ENCODE measurements around the gene HSD11B1L.
A peak's percentile ranks its signal among the peaks of the same experiment; 100 is the strongest.

The HSD11B1L gene, protein sequence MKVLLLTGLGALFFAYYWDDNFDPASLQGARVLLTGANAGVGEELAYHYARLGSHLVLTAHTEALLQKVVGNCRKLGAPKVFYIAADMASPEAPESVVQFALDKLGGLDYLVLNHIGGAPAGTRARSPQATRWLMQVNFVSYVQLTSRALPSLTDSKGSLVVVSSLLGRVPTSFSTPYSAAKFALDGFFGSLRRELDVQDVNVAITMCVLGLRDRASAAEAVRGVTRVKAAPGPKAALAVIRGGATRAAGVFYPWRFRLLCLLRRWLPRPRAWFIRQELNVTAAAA

GRCh38 chr19:5680437-5681368, at the start of gene HSD11B1L, which contains the start of gene MICOS13:
Gene HSD11B1L (plus strand): TSS chr19:5681027. CDS start chr19:5684833, 3,806 bp downstream.
Gene MICOS13 (minus strand): TSS chr19:5680516. CDS start chr19:5680486, 30 bp downstream.
- DNase-seq = peak; percentile 96

DNA sequence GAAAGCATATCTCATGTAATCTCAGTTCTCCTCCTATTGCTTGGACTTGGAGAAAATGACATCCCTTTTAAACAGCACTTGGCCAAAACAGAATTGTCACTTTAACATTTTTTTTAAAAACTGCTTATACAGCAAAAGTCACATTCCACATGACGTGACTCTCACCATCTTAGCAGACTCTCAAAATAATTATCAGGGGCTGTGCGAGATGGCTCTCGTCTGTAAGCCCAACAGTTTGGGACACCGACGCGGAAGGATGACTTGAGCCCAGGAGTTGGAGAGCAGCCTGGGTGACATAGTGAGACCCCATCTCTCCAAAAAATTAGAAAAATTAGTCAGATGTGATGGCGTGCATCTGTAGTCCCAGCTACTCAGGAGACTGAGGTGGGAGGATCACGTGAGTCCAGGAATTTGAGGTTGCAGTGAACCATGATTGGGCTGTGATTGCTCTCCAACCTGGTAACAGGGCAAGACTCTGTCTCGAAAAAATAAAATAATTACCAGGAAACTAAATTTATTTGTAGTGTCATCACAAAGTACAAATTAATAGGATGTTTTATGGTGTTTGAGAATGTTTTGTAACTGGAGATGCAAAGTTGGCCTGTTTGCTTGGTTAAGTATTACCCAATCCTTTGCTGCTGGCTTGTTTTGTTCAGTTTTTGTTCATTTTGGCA, 49.1 kb upstream of the HSD11B1L start:
- no peak for DNase-seq

DNA sequence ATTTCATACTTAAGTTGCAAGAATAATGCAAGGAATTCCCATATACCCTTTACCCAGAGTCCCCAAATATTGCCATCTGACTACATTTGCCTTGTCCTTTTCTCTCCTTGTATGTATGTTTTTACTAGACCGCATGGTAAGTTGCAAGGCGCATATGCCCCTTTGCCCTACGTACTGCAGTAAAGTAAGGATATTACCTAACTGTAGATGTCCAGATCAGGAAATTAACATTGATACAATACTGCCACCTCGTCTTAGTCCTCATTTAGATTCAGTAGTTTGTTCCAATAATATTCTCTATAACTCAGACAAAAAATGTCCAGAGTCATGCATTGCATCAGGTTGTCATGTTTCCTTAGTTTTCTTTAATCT, 48.6 kb upstream of the HSD11B1L start:
- peak; percentile 2 for DNase-seq

GRCh38 chr19:5632657-5633056, 48.2 kb upstream of the HSD11B1L start:
- no peak for DNase-seq

DNA sequence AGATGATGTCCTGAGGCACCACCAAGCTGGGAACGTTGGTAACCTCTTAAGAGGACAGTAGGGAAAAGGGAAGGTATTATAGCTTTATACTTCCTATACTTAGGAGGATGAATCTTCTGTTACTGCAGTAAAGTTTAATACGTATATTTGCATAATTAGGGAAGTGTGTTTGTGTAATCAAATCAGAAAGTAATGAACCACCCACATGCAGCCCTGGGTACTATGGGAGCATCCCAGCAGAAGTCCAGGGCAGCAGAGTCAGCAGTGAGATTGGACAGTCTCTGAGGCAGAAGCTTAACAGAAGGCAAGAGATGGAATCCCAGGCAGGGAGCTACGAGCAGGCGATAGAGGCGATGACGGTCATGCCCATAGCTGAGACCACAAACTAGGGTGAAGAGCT, 45.4 kb upstream of the HSD11B1L start:
- DNase-seq = no peak

GRCh38 chr19:5637971-5638370, 42.9 kb upstream of the HSD11B1L start:
- DNase-seq = no peak

- DNase-seq = no peak
Measured at GRCh38 chr19:5641171-5641570, 39.7 kb upstream of the HSD11B1L start.

GRCh38 chr19:5642204-5642603, 38.6 kb upstream of the HSD11B1L start:
- DNase-seq = no peak

DNA sequence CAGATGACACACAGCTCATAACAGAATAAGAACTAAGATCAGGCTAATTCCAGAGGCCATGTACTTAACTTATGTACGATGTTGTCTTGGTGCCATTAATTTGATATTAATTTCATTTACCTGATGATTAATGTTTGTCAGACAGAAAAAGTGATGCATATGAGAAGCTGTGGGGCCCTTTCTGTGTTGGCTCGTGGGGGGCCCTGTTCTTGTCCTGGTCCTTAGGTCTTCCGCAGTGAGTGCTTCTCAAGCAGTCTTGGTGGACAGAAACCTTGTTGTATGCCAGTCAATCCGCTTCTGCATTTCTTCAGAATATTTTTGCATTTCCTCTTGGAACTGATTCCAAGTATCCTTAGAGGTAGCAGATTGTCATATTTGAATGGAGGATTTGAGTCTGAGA, 37.8 kb upstream of the HSD11B1L start:
- no peak for DNase-seq

- no peak for DNase-seq
Measured at GRCh38 chr19:5644037-5644436, 36.8 kb upstream of the HSD11B1L start.

GRCh38 chr19:5645409-5645808, 35.4 kb upstream of the HSD11B1L start:
- DNase-seq = no peak

DNA sequence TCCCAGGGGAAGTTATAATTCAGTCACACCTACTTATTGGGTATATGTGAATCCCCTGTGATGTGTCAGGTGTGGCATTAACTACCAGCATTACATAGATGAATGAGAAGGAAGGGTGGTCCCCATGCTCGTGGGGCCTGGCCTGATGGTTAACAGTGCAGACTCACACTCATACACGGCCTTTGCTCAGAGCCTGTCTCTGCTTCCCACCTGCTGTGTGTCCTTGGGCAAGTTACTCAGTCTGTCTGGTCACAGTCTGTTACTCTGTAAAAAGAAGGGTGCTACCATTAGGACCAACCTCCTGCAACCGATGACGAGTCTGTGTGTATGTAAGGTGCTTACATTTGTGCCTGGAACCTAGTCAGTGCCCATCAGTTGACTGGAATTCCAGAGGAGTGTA, 34.1 kb upstream of the HSD11B1L start:
- no peak for DNase-seq

DNA sequence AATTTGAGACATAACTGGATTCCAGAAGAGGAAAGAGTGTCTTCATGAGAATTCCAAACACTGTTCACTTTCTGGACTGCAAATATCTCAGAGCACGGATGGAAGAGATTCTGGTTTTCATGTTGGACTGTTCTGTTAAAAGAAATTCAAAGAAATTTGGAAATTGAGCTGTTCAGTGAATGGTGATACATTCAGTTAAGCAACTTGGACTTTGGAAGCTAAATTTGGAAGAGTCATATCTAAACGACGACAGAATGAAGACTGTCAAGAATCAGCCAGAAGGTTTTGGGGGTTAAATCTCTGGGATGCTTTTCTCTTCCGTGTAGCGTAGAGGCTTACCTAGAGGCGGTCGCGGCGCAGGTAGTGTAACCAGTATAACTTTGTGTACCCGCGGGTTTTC, 32.4 kb upstream of the HSD11B1L start:
- no peak for DNase-seq

GRCh38 chr19:5651361-5651760, 29.5 kb upstream of the HSD11B1L start:
- DNase-seq = no peak

- no peak for DNase-seq
Measured at GRCh38 chr19:5652261-5652660, 28.6 kb upstream of the HSD11B1L start.

DNA sequence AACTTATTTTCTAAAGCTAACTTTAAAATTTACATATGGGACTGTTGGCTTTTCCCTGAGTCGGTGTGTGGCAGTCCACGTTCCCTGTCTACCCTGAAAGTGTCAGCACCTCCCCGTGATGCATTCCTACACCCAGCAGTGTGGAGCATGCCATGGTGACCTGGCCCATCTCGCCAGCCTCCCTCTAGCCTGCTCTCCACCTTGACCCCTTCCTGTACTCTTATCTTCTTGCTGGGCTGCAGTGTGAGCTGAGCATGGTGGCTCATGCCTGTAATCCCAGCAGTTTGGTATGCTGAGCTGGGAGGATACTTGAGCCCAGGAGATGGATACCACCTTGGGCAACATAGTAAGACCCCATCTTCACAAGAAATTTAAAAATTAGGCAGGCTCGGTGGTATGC, 25.9 kb upstream of the HSD11B1L start:
- DNase-seq = no peak

DNA sequence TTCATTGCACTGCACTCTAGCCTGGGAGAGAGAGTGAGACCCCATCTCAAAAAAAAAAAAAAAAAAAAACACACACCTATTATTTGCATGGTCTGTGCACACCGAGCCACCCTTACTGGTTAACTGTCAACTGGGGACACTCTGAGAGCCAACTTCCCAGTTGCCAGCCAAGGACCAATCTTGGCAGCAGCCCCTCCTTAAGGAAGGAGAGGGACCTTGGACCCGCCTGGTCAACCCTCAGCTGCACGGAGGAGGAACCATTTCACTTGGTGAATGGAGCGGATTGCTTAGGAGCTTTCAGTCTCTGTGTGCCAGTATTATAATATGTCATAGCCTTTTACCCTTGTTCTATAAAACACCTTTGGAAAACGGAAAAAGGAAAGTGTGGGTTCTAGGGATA, 25.4 kb upstream of the HSD11B1L start:
- DNase-seq = no peak

DNA sequence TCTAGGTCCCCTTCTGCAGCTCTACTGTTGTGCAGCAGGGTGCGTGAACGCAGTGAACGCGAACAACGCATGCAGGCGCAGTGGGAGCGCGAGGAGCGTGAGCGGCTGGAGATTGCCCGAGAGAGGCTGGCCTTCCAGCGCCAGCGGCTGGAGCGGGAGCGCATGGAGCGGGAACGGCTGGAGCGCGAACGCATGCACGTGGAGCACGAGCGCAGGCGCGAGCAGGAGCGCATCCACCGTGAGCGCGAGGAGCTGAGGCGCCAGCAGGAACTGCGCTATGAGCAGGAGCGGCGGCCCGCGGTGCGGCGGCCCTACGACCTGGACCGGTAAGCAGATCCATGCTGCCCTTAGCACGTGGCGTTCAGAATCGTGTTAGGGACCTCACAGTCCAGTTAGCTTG, 19.3 kb upstream of the HSD11B1L start:
- DNase-seq = no peak

DNA sequence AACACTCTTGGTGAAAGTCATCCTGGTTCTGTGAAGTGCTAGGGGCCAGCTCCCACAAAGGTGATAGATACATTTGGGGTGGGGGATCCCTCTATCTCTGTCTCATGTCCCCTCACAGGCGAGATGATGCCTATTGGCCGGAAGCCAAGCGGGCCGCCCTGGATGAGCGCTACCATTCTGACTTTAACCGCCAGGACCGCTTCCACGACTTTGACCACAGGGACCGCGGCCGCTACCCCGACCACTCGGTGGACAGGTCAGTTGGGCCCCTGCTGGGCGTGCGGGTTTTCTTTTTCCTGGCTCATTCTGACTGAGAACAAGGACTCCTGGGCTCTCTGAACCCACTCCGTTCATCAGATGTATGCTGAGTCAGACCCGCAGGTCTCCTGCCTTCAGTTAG, 16.9 kb upstream of the HSD11B1L start:
- DNase-seq = no peak

DNA sequence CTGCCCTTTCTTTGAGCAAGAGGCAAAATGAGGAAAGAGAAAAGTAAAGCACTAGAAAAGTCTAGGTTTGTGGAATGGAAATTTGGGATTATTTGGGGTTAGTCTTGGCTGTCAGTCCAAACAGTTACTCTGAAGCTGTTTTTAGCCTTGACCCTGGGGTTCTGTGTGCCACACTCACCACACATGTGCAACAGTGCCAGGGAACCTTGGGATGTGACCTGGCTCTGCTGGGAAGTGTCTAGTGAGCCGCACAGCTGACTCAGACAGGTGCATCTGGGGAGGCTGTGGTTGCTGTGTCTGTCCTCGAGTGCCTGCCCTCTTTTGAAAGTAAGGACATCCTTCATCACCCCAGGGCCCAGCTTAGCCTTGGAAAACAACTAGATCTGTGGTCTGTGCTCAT, 16.3 kb upstream of the HSD11B1L start:
- no peak for DNase-seq

DNA sequence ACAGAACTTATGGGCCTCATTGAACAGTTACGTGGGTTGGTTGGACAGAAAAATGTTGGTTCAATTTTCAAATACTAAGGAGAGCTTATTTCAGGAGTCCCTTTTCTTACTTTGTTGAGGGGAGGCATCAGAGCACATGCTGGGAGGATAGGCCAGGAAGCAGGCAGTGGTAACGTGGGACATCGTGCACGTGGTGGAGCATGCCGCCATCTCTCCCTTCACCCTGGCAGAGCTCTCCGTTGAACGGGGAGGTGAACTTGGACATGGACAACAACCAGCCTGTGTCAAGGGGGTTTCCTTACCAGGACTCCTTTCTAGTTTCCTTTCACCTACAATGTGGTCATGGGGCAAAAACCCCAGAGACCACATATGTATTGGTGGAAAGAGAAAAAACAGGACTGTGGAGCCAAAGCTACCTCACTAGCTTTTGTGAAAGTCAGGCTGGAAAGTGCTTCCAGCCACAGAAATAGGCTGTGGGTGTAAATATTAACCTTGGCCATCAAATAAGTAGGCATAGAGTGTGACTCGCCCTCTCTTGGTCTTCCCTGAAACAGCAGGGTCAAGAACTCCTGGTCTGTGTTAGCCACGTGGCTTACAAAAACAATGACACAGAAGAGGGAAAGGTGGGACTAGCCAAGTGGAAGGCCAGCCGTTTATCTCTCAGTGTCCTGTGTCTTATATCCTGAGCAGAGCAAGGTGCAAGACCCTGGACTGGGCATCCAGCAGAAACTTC, 14.9 kb upstream of the HSD11B1L start:
- DNase-seq = no peak

- no peak for DNase-seq
Measured at GRCh38 chr19:5666921-5667610, 13.8 kb upstream of the HSD11B1L start.

Data from GF-D8 (cell line).